Spinal cord (tissue), 10 donors: Measurements from ENCODE around the gene REEP5. TPM values are rescaled to one million over a fixed set of nuclear protein-coding genes. Genes with fewer than 3 reads are reported as not detected.
"Not testable (repeated sequence)": the region's sequence is repeated elsewhere in the genome, so short reads cannot be mapped to it uniquely, and the experiment has no call there.

Experiments
- DNase-seq, 6 donors: peaks; one replicate each; pipeline versions ENCODE4 v3.0.0 to v3.0.0-alpha.2; 2013 to 2015; ENCODE audit warnings: low spot score in 6 of 6, low read depth in 4 of 6
- H3K27ac ChIP-seq: one replicate; pipeline ENCODE4 v1.5.1; 2013; ENCODE audit warnings: low read depth, low read length, control low read depth
- H3K27me3 ChIP-seq: one replicate; pipeline ENCODE4 v1.6.1; 2013; ENCODE audit warnings: low read length; ENCODE audit not compliant: control insufficient read depth, insufficient read depth
- H3K36me3 ChIP-seq: one replicate; pipeline ENCODE4 v1.6.1; 2013; ENCODE audit warnings: low read length; ENCODE audit not compliant: control insufficient read depth, insufficient read depth
- H3K4me1 ChIP-seq: one replicate; pipeline ENCODE4 v1.6.1; 2013; ENCODE audit warnings: low read length; ENCODE audit not compliant: control insufficient read depth, insufficient read depth
- H3K4me3 ChIP-seq: one replicate; pipeline ENCODE4 v1.5.1; 2013; ENCODE audit warnings: low read depth, low read length, control low read depth
- H3K9me3 ChIP-seq: one replicate; pipeline ENCODE4 v1.6.1; 2013; ENCODE audit warnings: low read length; ENCODE audit not compliant: control insufficient read depth, insufficient read depth
- WGBS: methylation state at CpG from one replicate; pipeline ENCODE4 v1.1.5; 2013; ENCODE audit warnings: missing lambda C conversion rate; ENCODE audit not compliant: insufficient coverage; 5-methylcytosine and 5-hydroxymethylcytosine counted together
- polyA plus RNA-seq, 2 donors: library from polyadenylated mRNA; unstranded; fragments of 120-200 nt; gene quantifications; one replicate each; pipeline ENCODE4 v1.2.1, GENCODE V29; 2013; ENCODE audit not compliant: insufficient read length in 2 of 2
- total RNA-seq, 2 donors: library from RNA; depleted of rRNA in 1 of 2; stranded (reverse); fragments of 120-200 nt in 1 of 2; fragments of >200 nt in 1 of 2; gene quantifications; one replicate each; pipeline versions ENCODE4 v1.2.3 to v1.2.4, GENCODE V29; 2013 to 2014
- donor health status: healthy.

Gene REEP5
- total and polyA plus RNA-seq, 4 donors: 57.2 to 201 (median 154) TPM

DNA sequence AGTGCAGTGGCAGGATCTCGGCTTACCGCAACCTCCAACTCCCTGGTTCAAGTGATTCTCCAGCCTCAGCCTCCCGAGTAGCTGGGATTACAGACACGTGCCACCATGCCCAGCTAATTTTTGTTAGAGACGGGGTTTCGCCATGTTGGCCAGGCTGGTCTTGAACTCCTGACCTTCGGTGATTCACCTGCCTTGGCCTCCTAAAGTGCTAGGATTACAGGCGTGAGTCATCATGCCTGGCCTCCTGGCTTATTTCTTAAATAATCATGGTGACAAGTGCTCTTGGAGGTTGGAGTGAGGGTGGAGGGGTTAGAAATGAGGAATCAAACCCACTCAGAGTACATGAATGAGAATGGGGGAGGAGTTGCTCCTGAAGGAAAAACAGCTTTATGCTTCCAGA is 37.8 kb upstream of the REEP5 start:
- H3K9me3 ChIP-seq, H3K4me1 ChIP-seq, H3K36me3 ChIP-seq, H3K27ac ChIP-seq, H3K4me3 ChIP-seq, DNase-seq, H3K27me3 ChIP-seq: not testable (repeated sequence)
- WGBS: 98% methylated on average over 7 of the region's 8 CpGs

DNA sequence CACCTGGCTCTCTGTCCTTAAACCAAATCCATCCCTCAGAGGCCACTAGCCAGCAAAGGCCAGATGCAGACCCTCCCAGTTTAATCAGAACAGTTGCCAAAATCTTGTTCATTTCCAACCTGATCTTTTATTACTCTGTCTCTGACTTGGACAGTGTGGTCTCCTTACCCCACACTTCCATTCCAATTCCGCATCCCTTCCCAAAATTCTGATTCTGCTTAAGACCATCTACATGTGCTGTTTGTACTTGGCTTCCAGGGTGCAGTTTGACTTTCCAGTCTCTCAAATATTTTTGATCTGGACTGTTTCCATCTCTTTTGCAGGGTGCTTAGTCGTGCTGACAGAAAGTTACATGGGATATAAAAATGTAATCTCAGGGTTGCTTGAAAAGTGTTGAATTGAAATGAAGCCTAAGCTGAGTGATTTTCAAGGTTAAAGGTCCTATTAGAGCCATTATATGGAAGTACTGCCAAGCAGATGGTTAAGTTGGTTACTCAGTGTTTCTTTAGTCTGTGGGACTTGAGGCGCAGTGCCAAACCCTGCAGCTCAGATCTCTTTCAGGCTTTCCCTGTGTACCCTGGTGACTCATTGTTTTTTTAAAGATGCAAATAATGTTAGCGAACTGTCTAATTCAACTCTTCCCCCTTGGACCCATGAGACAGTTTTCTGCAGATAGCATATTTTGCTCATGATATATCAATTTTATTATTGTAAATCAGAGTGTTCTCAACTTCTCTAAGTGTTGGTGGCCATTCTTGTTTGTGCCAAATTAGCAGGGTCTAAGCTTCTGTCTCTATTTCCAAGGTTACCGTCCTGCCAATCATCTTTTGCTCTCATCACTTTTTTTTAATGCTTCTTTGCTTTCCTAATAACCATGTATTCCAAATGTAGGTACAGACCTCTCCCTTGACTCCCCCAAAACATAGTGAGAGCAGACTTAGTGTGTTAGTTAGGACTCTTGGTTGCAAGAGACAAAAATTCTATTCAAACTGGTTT is 36.4 kb upstream of the REEP5 start:
- H3K27me3 ChIP-seq: no peaks in the 10 kb centered on the region
- no peak overlapping the region for H3K27ac ChIP-seq
- peak in 5 of 6 donors; percentile 12 to 89 (median 43) for DNase-seq
- no peaks in the 10 kb centered on the region for H3K9me3 ChIP-seq
- peaks cover 3% of the 10 kb centered on the region for H3K4me1 ChIP-seq
- no peaks in the 10 kb centered on the region for H3K36me3 ChIP-seq
- H3K4me3 ChIP-seq: no peak overlapping the region
- 37% methylated on average over 3 of the region's 5 CpGs for WGBS

DNA sequence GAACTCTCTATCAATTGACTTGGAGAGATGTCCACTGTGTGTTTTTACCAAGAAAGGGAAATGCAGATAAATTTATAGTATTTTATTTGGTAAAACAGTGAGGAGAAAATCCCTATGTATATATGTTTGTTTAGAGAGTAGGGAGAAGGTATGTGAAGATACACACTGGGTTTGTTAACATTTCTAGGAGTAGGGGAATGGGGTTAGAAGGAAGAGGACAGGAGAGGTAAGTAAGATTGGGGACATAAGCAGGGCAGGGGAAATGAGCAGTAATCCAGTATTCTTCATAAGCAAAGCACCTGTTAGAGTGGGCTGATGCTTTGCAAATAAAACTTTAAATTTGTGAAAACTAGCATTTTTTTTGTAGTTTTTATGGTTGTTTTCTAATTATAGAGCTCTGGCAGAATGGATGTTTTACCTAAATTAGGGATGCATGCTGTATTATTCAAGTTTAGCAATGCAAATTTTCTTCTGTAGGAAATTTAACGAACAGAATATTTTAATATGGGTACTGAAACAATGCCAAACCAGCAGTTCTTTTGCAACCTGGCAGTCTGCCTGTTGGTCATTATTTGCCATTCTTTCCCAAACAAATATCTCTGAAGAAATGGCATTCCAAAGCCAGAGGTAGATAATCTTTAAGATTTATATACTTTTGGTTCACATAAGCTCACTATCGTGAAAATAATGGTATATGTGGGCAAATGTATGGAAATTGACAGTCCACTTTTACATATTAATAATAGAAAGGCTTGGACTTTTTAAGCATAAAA is 35.2 kb upstream of the REEP5 start:
- no peak overlapping the region for H3K27ac ChIP-seq
- H3K4me1 ChIP-seq: peaks cover 3% of the 10 kb centered on the region
- DNase-seq: peak in 1 of 6 donors; percentile 59
- H3K27me3 ChIP-seq: no peaks in the 10 kb centered on the region
- no CpG with 5 or more reads among the region's 2 CpGs for WGBS
- H3K4me3 ChIP-seq: no peak overlapping the region
- no peaks in the 10 kb centered on the region for H3K36me3 ChIP-seq
- no peaks in the 10 kb centered on the region for H3K9me3 ChIP-seq

DNA sequence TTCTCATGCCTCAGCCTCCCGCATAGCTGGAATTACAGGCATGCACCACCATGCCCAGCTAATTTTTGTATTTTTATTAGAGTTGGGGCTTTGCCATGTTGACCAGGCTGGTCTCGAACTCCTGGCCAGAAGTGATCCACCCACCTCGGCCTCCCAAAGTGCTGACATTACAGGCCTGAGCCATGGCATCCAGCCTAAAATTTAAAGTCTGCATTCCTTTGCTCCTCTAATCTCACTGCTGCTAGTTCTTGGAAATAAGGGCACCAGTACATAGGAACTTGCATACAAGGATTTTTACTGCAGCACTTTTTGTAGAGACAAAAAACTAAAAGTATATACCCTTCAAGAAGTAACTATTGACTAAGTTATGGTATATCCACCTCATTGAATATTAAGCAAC is 34.6 kb upstream of the REEP5 start:
- H3K4me3 ChIP-seq: no peak overlapping the region
- no peak overlapping the region for H3K27ac ChIP-seq
- 89% methylated on average over 2 of the region's 3 CpGs for WGBS
- DNase-seq: no peak
- H3K9me3 ChIP-seq: no peaks in the 10 kb centered on the region
- peaks cover 3% of the 10 kb centered on the region for H3K4me1 ChIP-seq
- no peaks in the 10 kb centered on the region for H3K36me3 ChIP-seq
- H3K27me3 ChIP-seq: no peaks in the 10 kb centered on the region

DNA sequence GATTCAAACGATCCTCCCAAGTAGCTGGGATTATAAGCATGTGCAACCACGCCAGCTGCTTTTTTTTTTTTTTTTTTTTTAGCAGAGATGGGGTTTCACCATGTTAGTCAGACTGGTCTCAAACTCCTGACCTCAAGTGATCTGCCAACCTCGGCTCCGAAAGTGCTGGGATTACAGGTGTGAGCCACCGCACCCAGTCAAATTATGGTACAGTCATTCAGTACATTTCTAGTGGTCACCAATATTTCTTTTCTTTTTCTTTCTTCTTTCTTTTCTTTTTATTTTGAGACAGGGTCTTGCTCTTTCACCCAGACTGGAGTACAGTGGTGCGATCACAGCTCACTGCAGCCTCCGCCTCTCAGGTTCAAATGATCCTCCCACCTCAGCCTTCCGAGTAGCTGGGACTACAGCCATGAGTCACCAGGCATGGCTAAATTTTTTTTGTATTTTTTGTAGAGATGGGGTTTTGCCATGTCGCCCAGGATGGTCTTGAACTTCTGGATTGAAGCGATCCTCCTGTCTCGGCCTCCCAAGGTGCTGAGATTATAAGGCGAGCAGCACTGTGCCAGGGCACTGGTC is 29.2 kb upstream of the REEP5 start:
- Histone ChIP-seq H3K4me1 (no peaks in the 10 kb centered on the region), H3K36me3 (no peaks in the 10 kb centered on the region), H3K9me3 (no peaks in the 10 kb centered on the region), H3K27ac (no peak overlapping the region), H3K4me3 (no peak overlapping the region), H3K27me3 (no peaks in the 10 kb centered on the region)
- WGBS: 97% methylated on average over 10 of the region's 12 CpGs
- no peak for DNase-seq

DNA sequence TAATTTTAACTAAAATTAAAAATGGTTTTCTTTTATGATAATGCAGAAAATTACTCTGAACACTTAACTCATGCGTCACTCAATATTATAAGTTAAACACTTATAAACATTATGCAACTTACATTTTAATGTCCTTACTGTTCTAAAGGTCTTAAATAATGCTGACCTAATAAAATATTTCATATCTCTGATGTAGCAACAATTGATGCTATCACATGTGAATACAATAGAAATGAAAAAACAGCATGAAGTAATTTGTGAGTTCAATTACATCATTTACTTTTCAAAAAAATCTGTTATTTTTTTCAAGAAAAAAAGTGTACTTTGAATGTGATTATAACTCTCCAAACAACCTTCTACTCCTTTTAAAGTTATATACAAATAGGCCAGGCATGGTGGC is 26.4 kb upstream of the REEP5 start:
- no peak overlapping the region for H3K27ac ChIP-seq
- DNase-seq: no peak
- no CpG with 5 or more reads among the region's 1 CpG for WGBS

DNA sequence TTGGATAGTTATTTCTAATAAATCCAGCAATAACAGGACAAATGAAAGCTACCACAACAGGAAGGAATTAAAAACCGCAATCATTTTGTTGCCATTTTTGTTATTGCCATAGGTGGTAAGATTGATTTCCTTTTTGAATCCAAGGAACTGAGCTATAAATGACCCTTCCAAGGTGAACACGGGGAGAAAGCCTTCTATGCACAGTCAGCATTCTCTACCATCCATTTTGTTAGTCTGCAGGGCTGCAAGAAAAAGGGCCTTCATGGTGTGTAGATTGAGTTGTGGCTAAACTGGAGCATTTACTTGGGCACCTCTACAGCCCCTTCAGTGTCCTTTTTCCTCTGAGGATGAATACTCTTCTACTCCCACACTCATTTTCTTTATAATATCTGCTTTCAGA is 18.6 kb upstream of the REEP5 start:
- H3K27ac ChIP-seq: no peak overlapping the region
- H3K9me3 ChIP-seq: no peaks in the 10 kb centered on the region
- no peaks in the 10 kb centered on the region for H3K36me3 ChIP-seq
- no CpG with 5 or more reads among the region's 2 CpGs for WGBS
- no peaks in the 10 kb centered on the region for H3K4me1 ChIP-seq
- H3K4me3 ChIP-seq: no peak overlapping the region
- no peaks in the 10 kb centered on the region for H3K27me3 ChIP-seq
- no peak for DNase-seq

More for the DNA sequence above, 26.4 kb upstream of the REEP5 start:
- H3K27me3 ChIP-seq: no peaks in the 10 kb centered on the region
- no peaks in the 10 kb centered on the region for H3K9me3 ChIP-seq
- no peaks in the 10 kb centered on the region for H3K36me3 ChIP-seq
- no peaks in the 10 kb centered on the region for H3K4me1 ChIP-seq
- no peak overlapping the region for H3K4me3 ChIP-seq

DNA sequence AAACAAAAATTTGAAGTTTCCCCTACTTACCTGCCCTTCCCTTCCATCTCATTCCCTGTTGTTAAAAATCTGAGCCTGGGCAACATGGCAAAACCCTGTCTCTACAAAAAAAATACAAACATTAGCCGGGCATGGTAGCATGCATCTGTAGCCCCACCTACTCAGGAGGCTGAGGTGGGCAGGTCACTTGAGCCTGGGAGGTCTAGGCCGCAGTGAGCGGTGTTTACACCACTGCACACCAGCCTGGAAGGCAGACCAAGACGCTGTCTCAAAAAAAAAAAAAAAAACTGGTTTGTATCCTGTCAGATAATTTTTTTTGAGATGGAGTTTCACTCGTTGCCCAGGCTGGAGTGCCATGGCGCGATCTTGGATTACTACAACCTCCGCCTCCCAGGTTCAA is 16.3 kb upstream of the REEP5 start:
- Histone ChIP-seq H3K9me3 (no peaks in the 10 kb centered on the region), H3K27ac (no peak overlapping the region), H3K4me3 (no peak overlapping the region), H3K4me1 (no peaks in the 10 kb centered on the region), H3K27me3 (no peaks in the 10 kb centered on the region), H3K36me3 (no peaks in the 10 kb centered on the region)
- no peak for DNase-seq
- WGBS: 97% methylated on average over 3 of the region's 8 CpGs

DNA sequence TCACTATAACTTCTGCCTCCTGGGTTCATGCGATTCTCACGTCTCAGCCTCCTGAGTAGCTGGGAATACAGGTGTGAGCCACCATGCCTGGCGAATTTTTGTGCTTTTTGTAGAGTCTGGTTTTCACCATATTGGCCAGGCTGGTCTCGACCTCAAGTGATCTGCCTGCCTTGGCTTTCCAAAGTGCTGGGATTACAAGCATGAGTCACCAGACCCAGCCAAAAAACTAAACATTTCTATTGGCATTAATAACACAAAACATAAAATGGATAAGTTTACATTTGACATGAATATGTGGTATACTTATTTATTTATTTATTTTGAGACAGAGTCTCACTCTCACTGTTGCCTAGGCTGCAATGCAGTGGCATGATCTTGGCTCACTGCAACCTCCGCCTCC is 13.6 kb upstream of the REEP5 start:
- Histone ChIP-seq H3K9me3 (no peaks in the 10 kb centered on the region), H3K27me3 (no peaks in the 10 kb centered on the region), H3K4me1 (no peaks in the 10 kb centered on the region), H3K4me3 (no peak overlapping the region), H3K36me3 (no peaks in the 10 kb centered on the region), H3K27ac (no peak overlapping the region)
- WGBS: 100% methylated on average over 3 of the region's 5 CpGs
- no peak for DNase-seq
